IMR-90 (cell line): ENCODE measurements around the gene LAMP5. TPM values are rescaled to one million over a fixed set of nuclear protein-coding genes. Genes with fewer than 3 reads are reported as not detected.

Source experiments
- ATAC-seq: fragments of 200-7000 bp; cut with Tn5 transposase; 2 replicates; pipeline ENCODE4 v1.9.1; 2020; ENCODE audit warnings: low read depth, mild to moderate bottlenecking, moderate library complexity
- BruUV-seq: library from RNA; stranded (reverse); fragments of 400-500 nt; replicated peaks from 2 replicates; lab custom pipeline; 2021; lab: Mats Ljungman, UMichigan
- CTCF ChIA-PET: fragments of 300-600 bp; formaldehyde crosslinking; extraction: SDS; loops from one replicate; lab custom pipeline; 2021; ENCODE audit warnings: antibody characterized with exemption; lab: Yijun Ruan, JAX
- POLR2A ChIA-PET: fragments of 300-600 bp; sonication (Branson Sonifier 250); formaldehyde crosslinking; loops from one replicate; lab custom pipeline; 2022; ENCODE audit warnings: antibody characterized with exemption; ENCODE audit not compliant: unreplicated experiment; lab: Charles Lee
- DNase-seq: peaks from one replicate; pipeline ENCODE4 v3.0.0; 2013
- H2AFZ ChIP-seq: replicated peaks from 2 replicates; pipeline ENCODE3; 2013; ENCODE audit warnings: low read length, mild to moderate bottlenecking; ENCODE audit not compliant: poor library complexity
- H2AK5ac ChIP-seq: 2 replicates; pipeline ENCODE4 v1.6.1; 2013; ENCODE audit warnings: low read depth, low read length, inconsistent platforms
- H2AK9ac ChIP-seq: replicated peaks from 2 replicates; pipeline ENCODE3; 2013; ENCODE audit warnings: mild to moderate bottlenecking, low read depth, low read length, moderate library complexity; ENCODE audit not compliant: poor library complexity
- H2BK120ac ChIP-seq: 2 replicates; pipeline ENCODE4 v1.6.1; 2013; ENCODE audit warnings: low read depth, low read length, inconsistent platforms
- H2BK15ac ChIP-seq: 3 replicates; pipeline ENCODE4 v1.6.1; 2013; ENCODE audit warnings: low read depth, low read length, inconsistent platforms
- H2BK20ac ChIP-seq: 2 replicates; pipeline ENCODE4 v1.6.1; 2013; ENCODE audit warnings: low read depth, mild to moderate bottlenecking, inconsistent platforms, low read length, moderate library complexity
- H2BK5ac ChIP-seq: 2 replicates; pipeline ENCODE4 v1.6.1; 2013; ENCODE audit warnings: mild to moderate bottlenecking, low read depth, low read length, inconsistent platforms; ENCODE audit not compliant: poor library complexity, severe bottlenecking
- H3K14ac ChIP-seq: replicated peaks from 2 replicates; pipeline ENCODE4 v1.6.1; 2013; ENCODE audit warnings: low read depth, low read length, inconsistent platforms
- H3K18ac ChIP-seq: 2 replicates; pipeline ENCODE4 v1.6.1; 2013; ENCODE audit warnings: low read depth, low read length, control low read depth
- H3K23ac ChIP-seq: 2 replicates; pipeline ENCODE4 v1.6.1; 2013; ENCODE audit warnings: low read depth, low read length, inconsistent platforms
- H3K27ac ChIP-seq: 2 replicates; pipeline ENCODE4 v1.5.1; 2013; ENCODE audit warnings: mild to moderate bottlenecking, control low read depth, low read length; ENCODE audit not compliant: insufficient read depth
- H3K27me3 ChIP-seq: 2 replicates; pipeline ENCODE4 v1.6.1; 2013; ENCODE audit warnings: low read length; ENCODE audit not compliant: control insufficient read depth, insufficient read depth
- H3K36me3 ChIP-seq: 2 replicates; pipeline ENCODE4 v1.6.1; 2013; ENCODE audit warnings: low read length, mixed read lengths; ENCODE audit not compliant: control insufficient read depth, insufficient read depth
- H3K4ac ChIP-seq: 2 replicates; pipeline ENCODE4 v1.6.1; 2013; ENCODE audit warnings: low read depth, low read length, inconsistent platforms
- H3K4me1 ChIP-seq: 2 replicates; pipeline ENCODE4 v1.6.1; 2013; ENCODE audit warnings: low read length, mixed read lengths; ENCODE audit not compliant: control insufficient read depth, insufficient read depth
- H3K4me2 ChIP-seq: 2 replicates; pipeline ENCODE4 v1.6.1; 2013; ENCODE audit warnings: low read depth, mild to moderate bottlenecking, control low read depth, low read length, moderate library complexity
- H3K4me3 ChIP-seq: 2 replicates; pipeline ENCODE4 v1.5.1; 2013; ENCODE audit warnings: low read depth, mild to moderate bottlenecking, control low read depth, low read length, moderate library complexity; ENCODE audit not compliant: insufficient read depth
- H3K56ac ChIP-seq: 2 replicates; pipeline ENCODE4 v1.6.1; 2013; ENCODE audit warnings: low read length, inconsistent platforms; ENCODE audit not compliant: insufficient read depth; ENCODE audit errors: extremely low read depth
- H3K79me1 ChIP-seq, 2 experiments: 2 replicates each; pipeline ENCODE4 v1.6.1; 2013; ENCODE audit warnings: low read length in 2 of 2, inconsistent platforms in 1 of 2, low read depth in 1 of 2
- H3K9ac ChIP-seq: 2 replicates; pipeline ENCODE4 v1.6.1; 2013; ENCODE audit warnings: low read depth, low read length, control low read depth
- H3K9me1 ChIP-seq: 2 replicates; pipeline ENCODE4 v1.6.1; 2013; ENCODE audit warnings: low read length, inconsistent platforms; ENCODE audit not compliant: insufficient read depth
- H3K9me3 ChIP-seq: 2 replicates; pipeline ENCODE4 v1.6.1; 2013; ENCODE audit warnings: low read length; ENCODE audit not compliant: control insufficient read depth, insufficient read depth
- H4K20me1 ChIP-seq: 2 replicates; pipeline ENCODE4 v1.6.1; 2013; ENCODE audit warnings: low read length, inconsistent platforms; ENCODE audit not compliant: insufficient read depth
- H4K5ac ChIP-seq: 2 replicates; pipeline ENCODE4 v1.6.1; 2013; ENCODE audit warnings: mild to moderate bottlenecking, low read depth, low read length, control low read depth
- H4K8ac ChIP-seq, 2 experiments: 2 replicates each; pipeline ENCODE4 v1.6.1; 2013; ENCODE audit warnings: low read depth in 2 of 2, low read length in 2 of 2, control low read depth in 1 of 2, inconsistent platforms in 1 of 2
- H4K91ac ChIP-seq: 2 replicates; pipeline ENCODE4 v1.6.1; 2013; ENCODE audit warnings: low read depth, low read length, inconsistent platforms; ENCODE audit not compliant: insufficient read depth
- BHLHE40 ChIP-seq: fragments of 150-350 bp; IDR thresholded peaks from 2 replicates; pipeline ENCODE4 v1.6.1; 2016; ENCODE audit warnings: mild to moderate bottlenecking, low read depth, low read length
- CHD1 ChIP-seq: IDR thresholded peaks from 2 replicates; pipeline ENCODE4 v1.6.1; 2012; ENCODE audit warnings: low read depth, low read length, improper control_type of control experiment
- FOS ChIP-seq: fragments of 150-350 bp; IDR thresholded peaks from 2 replicates; pipeline ENCODE4 v1.6.1; 2016; ENCODE audit warnings: low read depth, low read length
- MAFK ChIP-seq: IDR thresholded peaks from 2 replicates; pipeline ENCODE4 v1.6.1; 2012; ENCODE audit warnings: low read depth, low read length, improper control_type of control experiment
- MAZ ChIP-seq: IDR thresholded peaks from 2 replicates; pipeline ENCODE4 v1.6.1; 2012; ENCODE audit warnings: low read depth, mild to moderate bottlenecking, low read length, improper control_type of control experiment, moderate library complexity, borderline replicate concordance
- MXI1 ChIP-seq: IDR thresholded peaks from 2 replicates; pipeline ENCODE4 v1.6.1; 2012; ENCODE audit warnings: low read depth, mild to moderate bottlenecking, low read length, moderate library complexity, borderline replicate concordance
- RAD21 ChIP-seq: IDR thresholded peaks from 2 replicates; pipeline ENCODE4 v1.6.1; 2012; ENCODE audit warnings: low read length, improper control_type of control experiment
- RCOR1 ChIP-seq: IDR thresholded peaks from 2 replicates; pipeline ENCODE4 v1.6.1; 2012; ENCODE audit warnings: mild to moderate bottlenecking, low read length, improper control_type of control experiment; ENCODE audit not compliant: insufficient replicate concordance
- RFX5 ChIP-seq: IDR thresholded peaks from 2 replicates; pipeline ENCODE4 v1.8.0; 2012; ENCODE audit warnings: low read depth, mild to moderate bottlenecking, low read length, moderate library complexity
- SMC3 ChIP-seq: fragments of 150-350 bp; IDR thresholded peaks from 2 replicates; pipeline ENCODE4 v1.6.1; 2016; ENCODE audit warnings: low read depth, mild to moderate bottlenecking, antibody characterized with exemption, low read length, moderate library complexity
- WGBS, 2 experiments: methylation state at CpG; one replicate each; pipeline versions ENCODE4 v1.1.5 to v1.1.7; 2013; ENCODE audit warnings: missing lambda C conversion rate in 2 of 2; ENCODE audit not compliant: insufficient read length in 1 of 2; ENCODE audit errors: extremely low coverage in 2 of 2; 5-methylcytosine and 5-hydroxymethylcytosine counted together
- dilution Hi-C: fragments of 300-500 bp; cut with HindIII; formaldehyde crosslinking; loops from one replicate; pipeline ENCODE4 v1.14.3; 2018; ENCODE audit warnings: low sequenced_read_pairs; ENCODE audit not compliant: unreplicated experiment
- in situ Hi-C: fragments of 300-500 bp; cut with MboI; formaldehyde crosslinking; loops from 3 replicates; pipeline ENCODE4 v1.14.3; 2019; ENCODE audit warnings: low sequenced_read_pairs, inconsistent platforms, mixed read lengths
- intact Hi-C: fragments of 100-400 bp; cut with micrococcal nuclease; formaldehyde crosslinking; loops from 2 replicates; pipeline ENCODE4 v1.10.0; 2022
- polyA plus RNA-seq, 3 experiments: library from polyadenylated mRNA; depleted of rRNA; stranded (reverse); fragments of >200 nt; gene quantifications; 2 replicates each; pipeline ENCODE4 v1.2.3, GENCODE V29; 2012; ENCODE audit warnings: low replicate concordance in 1 of 3
- total RNA-seq: library from RNA; depleted of rRNA; stranded (reverse); fragments of >200 nt; gene quantifications from 2 replicates; pipeline ENCODE4 v1.2.3, GENCODE V29; 2012
- TF ChIP-seq, protein P1 (sequence below): conservative IDR thresholded peaks from 2 replicates; pipeline ENCODE4 v1.5.1; 2012; ENCODE audit warnings: mild to moderate bottlenecking, low read depth, low read length, improper control_type of control experiment
- TF ChIP-seq, protein P2 (sequence below): fragments of 150-350 bp; IDR thresholded peaks from 2 replicates; pipeline ENCODE4 v1.6.1; 2016; ENCODE audit warnings: low read depth, mild to moderate bottlenecking, low read length, moderate library complexity, borderline replicate concordance

The LAMP5 gene
- total and polyA plus RNA-seq, 2 of the 4 experiments (the other 2 are of a cell fraction): not detected

GRCh38 chr20:9507544-9508239 is 6.7 kb upstream of the LAMP5 start:
- Histone ChIP-seq H3K9me3 (peaks cover 5% of the 10 kb centered on the region; the same call in 1 of the 2 replicates), H2BK5ac (no peak overlapping the region), H3K27ac (no peak overlapping the region), H2AK5ac (no peak overlapping the region), H3K79me1 (no peaks in the 10 kb centered on the region), H3K4ac (no peak overlapping the region), H2AFZ (no peak overlapping the region), H3K9ac (no peak overlapping the region), H3K14ac (no peak overlapping the region), H2BK120ac (no peak overlapping the region), H3K9me1 (no peaks in the 10 kb centered on the region), H4K8ac (no peak overlapping the region), H3K4me1 (no peaks in the 10 kb centered on the region), H4K91ac (no peak overlapping the region), H3K27me3 (peaks cover 59% of the 10 kb centered on the region), H3K23ac (no peak overlapping the region), H4K5ac (no peak overlapping the region), H3K4me2 (no peak overlapping the region; the same call in 1 of the 2 replicates), H3K18ac (no peak overlapping the region), H2BK15ac (no peak overlapping the region), H3K56ac (no peak overlapping the region), H2AK9ac (peak overlapping the region; percentile 43), H2BK20ac (no peak overlapping the region), H3K36me3 (no peaks in the 10 kb centered on the region), H4K20me1 (no peaks in the 10 kb centered on the region; the same call in 1 of the 2 replicates), H3K4me3 (no peak overlapping the region)
- intact Hi-C loops: no loop called here
- no peak for ATAC-seq
- no TSS peak for BruUV-seq
- ChIA-PET POLR2A (no interaction called here), CTCF (no interaction called here)
- WGBS, 2 experiments: 36% methylated on average over 6 of the region's 37 CpGs; no CpG with 5 or more reads in 1 of the 2 experiments
- DNase-seq: no peak
- dilution Hi-C loops: no loop called here
- in situ Hi-C loops: no loop called here
- TF ChIP-seq, protein P1, sequence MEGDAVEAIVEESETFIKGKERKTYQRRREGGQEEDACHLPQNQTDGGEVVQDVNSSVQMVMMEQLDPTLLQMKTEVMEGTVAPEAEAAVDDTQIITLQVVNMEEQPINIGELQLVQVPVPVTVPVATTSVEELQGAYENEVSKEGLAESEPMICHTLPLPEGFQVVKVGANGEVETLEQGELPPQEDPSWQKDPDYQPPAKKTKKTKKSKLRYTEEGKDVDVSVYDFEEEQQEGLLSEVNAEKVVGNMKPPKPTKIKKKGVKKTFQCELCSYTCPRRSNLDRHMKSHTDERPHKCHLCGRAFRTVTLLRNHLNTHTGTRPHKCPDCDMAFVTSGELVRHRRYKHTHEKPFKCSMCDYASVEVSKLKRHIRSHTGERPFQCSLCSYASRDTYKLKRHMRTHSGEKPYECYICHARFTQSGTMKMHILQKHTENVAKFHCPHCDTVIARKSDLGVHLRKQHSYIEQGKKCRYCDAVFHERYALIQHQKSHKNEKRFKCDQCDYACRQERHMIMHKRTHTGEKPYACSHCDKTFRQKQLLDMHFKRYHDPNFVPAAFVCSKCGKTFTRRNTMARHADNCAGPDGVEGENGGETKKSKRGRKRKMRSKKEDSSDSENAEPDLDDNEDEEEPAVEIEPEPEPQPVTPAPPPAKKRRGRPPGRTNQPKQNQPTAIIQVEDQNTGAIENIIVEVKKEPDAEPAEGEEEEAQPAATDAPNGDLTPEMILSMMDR: no peak
- TF ChIP-seq MXI1: no peak
- TF ChIP-seq SMC3: no peak
- no peak for TF ChIP-seq FOS
- no peak for TF ChIP-seq RAD21
- TF ChIP-seq RCOR1: no peak
- TF ChIP-seq CHD1: no peak
- TF ChIP-seq, protein P2, sequence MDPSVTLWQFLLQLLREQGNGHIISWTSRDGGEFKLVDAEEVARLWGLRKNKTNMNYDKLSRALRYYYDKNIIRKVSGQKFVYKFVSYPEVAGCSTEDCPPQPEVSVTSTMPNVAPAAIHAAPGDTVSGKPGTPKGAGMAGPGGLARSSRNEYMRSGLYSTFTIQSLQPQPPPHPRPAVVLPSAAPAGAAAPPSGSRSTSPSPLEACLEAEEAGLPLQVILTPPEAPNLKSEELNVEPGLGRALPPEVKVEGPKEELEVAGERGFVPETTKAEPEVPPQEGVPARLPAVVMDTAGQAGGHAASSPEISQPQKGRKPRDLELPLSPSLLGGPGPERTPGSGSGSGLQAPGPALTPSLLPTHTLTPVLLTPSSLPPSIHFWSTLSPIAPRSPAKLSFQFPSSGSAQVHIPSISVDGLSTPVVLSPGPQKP: no peak
- no peak for TF ChIP-seq MAZ
- TF ChIP-seq RFX5: no peak
- no peak for TF ChIP-seq BHLHE40
- TF ChIP-seq MAFK: no peak
